NCI-H2196 treated with DMSO at 0.1 percent for 48 hours (cell line): ENCODE results near the gene CTAG1B.
"Not testable (repeated sequence)": the region's sequence is repeated elsewhere in the genome, so short reads cannot be mapped to it uniquely, and the experiment has no call there.

Source experiments
- DNase-seq: peaks from one replicate; lab custom pipeline; 2025; ENCODE audit not compliant: unreplicated experiment; lab: John Stamatoyannopoulos, UW

The CTAG1B gene

DNA sequence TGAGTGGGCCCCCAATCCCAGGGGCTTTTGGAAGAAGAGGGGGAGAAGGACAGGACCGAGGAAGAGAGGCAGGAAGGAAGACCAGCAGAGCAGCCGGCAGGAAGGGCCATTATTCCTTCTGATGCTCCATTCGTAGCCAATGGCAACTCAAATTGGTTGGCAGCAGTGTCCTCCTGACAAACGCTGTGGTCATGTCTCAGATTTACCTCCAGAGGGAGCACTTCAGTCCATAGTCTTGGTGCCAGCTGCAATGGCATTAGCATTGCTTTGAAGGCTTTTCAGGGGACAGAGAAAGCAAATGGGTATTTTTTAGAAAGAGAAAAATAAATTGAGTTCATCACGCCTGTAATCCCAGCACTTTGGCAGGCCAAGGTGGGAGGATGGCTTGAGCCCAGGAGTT, 9.9 kb upstream of the CTAG1B start:
- DNase-seq, result not testable (repeated sequence)

DNA sequence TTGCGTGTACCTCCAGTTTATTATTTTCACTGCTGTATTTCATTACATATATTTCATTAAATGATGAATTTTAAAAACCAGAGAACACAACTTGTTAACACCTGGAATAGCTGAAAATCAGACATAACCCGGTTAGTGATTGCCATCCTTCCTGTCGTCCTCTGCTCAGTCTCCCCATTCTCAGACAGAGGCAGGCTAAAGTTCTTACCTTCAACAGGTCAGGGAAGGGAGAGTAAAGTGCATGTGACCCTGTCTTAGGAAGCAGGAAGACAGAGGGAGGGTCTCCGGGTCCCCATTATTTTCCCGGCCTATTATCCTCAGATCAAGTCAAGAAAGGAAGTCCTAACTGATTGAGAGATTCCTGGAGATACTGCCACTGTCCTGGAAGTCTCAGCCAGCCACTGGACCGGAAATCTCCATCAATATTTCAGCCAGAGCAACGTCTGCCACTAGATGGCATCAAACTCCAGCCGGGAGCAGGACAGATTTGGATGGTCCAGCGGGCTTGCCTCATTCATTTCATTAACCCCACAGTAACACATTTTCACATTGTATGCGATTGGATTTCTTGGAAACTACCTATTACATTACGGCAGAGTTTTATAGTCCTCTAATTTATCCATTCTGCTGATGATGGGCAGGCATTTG, 1.8 kb upstream of the CTAG1B start:
- DNase-seq, result not testable (repeated sequence)

DNA sequence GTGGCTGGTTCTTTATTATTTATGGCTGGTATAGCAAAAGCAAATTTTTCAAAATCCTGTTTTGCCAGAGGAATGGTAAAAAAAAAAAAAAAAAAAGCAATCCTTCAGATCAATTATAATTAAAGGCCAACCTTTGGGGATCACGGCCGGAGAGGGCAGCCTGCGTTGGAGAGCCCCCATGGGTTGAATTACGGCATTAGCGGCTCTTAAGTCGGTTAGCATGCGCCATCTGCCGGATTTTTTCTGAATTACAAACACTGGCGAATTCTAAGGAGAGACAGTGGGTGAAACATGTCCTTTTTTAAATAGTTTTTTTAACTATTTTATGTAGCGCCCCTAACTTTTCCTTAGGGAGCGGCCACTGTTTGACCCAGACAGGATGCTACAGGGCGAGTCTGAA, 5.5 kb downstream of the CTAG1B start:
- not testable (repeated sequence) for DNase-seq

DNA sequence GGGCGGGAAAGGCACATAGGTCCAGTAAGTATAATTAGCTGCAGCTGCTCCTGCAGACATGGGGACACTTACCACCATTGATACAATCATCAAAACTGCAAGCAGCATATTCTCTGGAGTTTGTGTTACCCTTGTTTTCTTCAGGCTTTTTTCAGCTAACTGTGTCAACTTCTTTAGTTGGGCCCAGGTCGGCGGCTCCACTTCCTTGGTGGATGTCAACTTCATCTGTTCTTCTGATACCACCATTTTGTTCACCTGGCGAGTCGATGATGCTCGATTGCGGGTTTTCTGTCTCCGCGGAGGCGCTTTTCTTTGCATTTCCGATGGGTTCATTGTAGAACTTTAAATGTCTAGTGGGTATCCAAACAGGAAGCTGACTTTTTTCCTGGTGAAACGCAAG, 7.9 kb downstream of the CTAG1B start:
- DNase-seq, result not testable (repeated sequence)

DNA sequence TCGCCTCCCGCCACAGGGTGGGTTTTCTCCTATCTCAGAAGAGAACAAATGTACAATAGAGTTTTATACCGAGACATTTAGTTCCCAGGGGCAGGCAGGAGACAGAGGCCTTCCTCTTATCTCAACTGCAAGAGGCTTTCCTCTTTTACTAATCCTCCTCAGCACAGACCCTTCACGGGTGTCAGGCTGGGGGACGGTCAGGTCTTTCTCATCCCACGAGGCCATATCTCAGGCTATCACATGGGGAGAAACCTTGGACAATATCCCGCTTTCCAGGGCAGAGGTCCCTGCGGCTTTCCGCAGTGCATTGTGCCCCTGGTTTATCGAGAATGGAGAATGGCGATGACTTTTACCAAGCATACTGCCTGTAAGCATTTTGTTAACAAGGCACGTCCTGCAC, 10.3 kb downstream of the CTAG1B start:
- DNase-seq, result not testable (repeated sequence)

DNA sequence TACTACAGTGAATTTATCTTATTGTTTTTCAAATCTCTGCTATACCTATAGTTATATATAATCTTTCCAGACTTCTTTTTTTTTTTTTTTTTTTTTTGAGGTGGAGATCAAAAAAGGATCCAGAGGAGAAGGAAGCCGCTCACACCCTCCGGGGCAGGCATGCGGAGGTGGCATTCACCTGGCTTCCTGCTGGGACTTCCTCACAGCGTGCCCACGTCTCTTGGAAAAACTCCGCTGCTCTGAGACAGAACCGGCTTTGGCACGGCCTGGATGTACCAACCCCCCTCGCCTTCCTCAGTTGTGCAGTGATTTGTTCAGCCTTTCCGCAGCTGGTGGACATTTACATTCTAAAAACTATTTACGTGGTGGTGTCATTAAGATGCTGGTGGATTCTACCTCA, 11.1 kb downstream of the CTAG1B start:
- not testable (repeated sequence) for DNase-seq

DNA sequence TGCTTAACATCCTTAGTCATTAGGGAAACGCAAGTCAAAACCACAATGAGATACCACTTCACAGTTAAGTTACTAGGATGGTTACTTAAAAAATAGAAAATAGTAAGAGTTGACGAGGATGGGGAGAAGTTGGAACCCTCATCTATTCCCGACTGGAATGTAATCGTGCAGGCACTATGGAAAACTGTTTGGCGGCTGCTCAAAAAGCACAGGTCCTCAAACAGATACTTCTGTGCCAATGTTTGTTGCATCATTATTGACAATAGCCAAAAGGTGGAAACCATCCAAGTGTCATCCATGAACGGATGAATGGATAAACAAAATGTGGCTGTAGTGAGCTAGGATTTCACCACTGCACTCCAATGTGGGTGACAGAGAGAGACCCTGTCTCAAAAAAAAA, 11.7 kb downstream of the CTAG1B start:
- peak; percentile 7 for DNase-seq

DNA sequence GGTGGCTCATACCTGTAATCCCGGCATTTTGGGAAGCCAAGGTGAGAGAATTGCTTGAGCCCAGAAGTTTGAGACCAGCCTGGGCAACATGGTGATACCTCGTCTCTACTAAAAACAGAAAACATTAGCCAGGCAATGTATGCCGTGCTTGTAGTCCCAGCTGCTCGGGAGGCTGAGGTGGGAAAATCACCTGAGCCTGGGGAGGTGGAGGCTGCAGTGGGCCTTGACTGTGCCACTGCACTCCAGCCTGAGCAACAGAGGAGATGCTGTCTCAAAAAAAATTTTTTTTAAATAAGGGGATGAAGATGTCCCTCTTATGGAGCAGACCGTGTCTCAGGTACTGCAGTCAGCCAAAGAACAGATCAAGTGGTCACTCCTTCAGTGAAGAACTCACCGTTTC, 13.5 kb downstream of the CTAG1B start:
- DNase-seq, result no peak

DNA sequence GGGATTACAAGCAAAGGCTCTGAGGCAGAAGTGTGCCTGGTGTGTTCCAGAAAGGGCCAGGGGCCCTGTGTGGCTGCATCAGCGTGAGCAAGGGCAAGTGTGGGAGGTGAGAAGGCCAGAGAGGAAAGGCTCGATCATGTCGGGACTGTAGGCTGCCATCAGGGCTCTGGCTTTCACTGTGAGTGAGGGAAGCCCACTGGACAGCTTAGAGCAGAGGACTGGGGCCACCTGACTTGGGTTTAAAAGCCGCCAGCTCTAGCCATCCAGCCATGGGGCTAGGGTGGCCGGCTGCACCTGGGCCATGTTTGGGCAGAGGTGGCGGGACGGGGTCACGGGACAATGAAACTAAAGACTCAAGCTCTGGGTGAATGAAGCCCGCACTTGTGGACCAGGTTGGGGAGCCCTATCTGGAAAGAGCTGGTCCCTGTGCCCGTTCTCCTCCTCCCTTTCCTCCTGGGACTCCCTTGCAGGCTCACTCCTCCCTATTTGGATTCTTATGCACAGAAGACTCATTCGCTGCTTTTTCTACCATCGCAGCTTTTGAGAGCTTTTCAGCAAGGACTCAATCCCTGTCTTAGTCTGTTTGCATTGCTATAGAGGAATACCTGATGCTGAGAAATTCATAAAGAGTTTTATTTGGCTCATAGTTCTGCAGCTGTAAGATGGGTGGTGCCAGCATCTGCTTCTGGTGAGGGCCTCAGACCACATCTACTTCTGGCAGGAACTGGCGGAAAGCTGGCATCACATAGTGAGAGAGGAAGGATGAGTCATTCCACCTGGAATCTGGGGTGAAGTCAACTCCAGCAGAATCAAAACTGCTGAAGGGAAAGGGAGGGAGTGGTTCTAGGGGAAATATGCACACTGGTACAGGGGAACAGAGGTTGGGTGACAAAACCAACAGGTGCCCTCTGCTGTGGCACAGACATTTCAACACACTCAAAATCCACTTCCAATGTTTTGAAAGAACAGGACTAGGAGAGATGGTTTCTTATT, 15.3 kb downstream of the CTAG1B start:
- DNase-seq, result no peak

DNA sequence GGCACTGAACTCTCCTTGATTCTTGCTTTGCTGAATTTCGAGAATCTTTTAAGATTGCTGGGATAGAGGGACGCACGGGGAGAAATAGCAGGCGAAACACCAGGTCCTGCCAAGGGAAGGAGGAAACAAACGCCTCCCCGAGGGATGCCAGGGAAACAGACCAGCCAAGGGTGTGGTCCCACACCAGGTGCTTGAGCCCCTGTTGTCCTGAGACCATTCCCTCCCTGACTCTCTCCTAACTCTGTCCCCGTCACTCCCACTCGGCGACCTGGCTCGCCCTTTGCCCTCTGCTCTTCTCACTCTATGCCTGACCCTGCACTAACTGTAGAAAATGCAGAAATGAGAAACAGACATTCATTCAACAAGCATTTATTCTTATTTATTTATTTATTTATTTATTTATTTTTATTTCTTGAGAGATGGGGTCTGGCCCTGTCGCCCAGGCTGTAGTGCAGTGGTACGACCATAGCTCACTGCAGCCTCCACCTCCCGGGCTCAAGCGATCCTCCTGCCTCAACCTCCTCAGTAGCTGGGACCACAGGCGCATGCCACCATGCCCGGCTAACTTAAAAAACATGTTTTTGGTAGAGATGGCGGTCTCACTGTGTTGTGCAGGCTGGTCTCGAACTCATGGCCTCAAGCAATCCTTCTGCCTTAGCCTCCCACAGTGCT, 16.2 kb downstream of the CTAG1B start:
- DNase-seq, result no peak

DNA sequence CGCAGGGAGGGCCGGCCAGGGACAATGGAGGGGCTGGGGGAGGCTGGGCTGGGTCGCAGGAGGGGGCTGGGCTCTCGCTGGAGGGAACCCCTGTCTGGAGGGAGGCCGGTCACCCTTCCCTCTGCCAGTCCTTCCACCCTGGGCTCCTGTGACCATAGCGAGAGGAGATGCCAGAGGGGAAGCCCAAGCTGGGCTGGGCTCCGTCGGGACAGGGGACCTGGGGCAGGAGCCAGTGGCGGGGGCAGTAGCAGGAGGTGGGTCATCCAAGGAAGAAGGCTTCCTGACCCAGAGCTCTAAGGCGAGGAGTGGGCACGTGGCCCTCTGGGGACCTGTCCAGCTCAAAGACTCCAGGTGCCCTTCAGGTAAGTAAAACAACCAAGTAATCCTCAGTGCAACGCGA, 16.9 kb downstream of the CTAG1B start:
- DNase-seq, result no peak

DNA sequence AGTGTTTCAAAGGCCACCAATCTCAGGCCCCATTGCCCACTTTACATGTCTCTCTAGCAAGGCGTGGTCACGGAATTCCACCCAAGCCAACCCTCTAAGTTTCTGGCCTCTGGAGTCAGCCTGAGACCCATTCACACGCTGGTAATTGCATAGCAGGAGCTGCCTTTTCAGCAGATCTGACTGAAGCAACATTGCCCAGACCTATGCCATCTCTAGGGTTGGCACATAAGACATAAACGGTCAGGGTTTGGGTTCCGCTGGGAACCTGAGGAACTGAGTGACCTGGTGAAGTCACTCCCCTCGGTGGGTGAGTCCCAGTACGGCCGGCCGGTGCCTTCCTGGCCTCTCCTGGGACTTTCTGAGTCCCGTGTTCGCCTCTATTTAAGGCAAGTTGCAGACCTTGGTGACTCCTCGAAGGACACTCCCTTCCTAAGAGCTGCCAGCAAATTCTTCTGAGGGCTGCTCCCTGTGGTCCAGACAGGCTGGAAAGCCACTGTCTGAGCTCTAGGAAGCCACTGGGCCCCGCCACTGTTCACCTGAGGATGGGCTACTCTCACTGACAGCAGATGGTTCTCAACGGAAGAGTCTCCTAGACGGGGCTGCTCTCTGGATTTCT, 18.2 kb downstream of the CTAG1B start:
- no peak for DNase-seq

DNA sequence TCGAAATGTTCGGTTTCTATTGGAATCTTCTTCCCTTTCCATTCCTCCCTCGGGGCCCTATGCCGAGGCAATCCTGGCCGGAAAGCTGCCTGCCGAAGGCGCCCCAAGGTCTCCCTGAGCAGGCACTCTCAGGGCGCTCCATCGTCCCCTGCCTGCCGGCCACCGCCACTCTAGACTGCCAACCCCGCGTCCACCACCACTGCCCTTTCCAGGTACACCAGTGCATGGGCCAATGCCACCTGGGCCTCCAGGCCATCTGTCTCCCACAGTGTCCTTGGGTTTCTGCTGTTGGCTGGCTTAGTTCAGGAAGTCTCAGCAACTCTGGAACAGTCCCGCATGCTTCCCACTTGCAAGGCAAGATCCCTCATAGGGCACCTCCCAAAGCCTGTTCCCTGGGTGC, 19.6 kb downstream of the CTAG1B start:
- no peak for DNase-seq

DNA sequence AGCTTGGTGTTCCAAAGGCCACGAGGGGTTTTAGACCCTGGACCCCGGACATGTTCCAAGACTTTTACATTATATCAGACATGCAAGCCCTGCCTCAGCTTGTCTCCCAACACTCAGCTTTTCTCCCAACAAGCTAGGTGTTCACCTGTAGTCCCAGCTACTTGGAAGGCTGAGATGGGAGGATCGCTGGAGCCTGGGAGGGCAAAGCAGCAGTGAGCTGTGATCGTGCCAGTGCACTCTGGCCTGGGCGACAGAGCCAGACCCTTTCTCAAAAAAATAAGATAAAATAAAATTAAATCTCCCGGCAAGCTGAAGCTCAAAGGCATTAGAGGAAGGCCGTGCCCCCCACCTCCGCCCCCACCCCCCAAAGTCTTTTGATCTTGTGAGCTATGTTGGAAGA, 20.4 kb downstream of the CTAG1B start:
- no peak for DNase-seq

DNA sequence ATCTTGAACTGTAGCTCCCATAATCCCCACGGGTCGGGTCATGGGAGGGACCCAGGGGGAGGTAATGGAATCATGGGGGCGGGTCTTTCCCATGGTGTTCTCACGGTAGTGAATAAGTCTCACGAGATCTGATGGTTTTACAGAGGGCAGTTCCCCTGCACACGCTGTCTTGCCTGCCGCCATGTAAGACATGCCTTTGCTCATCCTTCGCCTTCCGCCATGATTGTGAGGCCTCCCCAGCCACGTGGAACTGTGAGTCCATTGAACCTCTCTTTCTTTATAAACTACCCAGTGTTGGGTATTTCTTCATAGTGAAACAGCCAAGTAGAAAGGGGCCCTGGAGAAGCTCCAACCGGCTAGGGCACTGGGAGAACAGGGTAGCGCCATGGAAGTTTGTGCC, 21.9 kb downstream of the CTAG1B start:
- DNase-seq, result no peak

DNA sequence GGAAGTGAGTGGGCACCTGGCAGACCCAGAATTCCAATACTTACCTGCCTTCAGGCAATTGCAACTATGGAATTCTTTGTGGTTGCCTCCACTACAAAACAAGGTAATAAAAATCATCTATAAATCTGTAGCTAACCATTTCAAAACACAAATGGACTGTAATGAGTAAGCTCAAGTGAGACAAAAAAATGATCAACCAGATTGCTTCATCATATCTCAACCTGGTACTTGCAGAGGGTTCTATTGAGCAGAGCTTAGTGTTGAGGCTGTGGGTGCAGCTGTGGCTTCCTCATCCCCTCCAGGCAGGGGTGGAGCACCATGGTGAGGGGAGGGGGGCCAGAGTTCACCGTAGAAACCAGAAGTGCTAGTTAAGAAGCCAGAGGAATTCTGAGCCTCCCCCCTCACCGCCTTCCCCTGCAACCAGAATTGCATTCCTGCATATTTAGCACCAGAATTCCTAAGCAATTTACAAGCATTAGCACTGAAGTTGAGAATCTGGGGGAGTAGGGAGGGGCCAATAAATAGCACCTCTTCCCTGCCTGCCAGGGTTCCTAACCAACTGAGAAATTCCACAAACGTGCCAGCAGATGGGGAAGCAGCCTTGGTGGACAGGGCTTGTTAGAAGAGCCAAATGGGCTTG, 22.7 kb downstream of the CTAG1B start:
- no peak for DNase-seq

DNA sequence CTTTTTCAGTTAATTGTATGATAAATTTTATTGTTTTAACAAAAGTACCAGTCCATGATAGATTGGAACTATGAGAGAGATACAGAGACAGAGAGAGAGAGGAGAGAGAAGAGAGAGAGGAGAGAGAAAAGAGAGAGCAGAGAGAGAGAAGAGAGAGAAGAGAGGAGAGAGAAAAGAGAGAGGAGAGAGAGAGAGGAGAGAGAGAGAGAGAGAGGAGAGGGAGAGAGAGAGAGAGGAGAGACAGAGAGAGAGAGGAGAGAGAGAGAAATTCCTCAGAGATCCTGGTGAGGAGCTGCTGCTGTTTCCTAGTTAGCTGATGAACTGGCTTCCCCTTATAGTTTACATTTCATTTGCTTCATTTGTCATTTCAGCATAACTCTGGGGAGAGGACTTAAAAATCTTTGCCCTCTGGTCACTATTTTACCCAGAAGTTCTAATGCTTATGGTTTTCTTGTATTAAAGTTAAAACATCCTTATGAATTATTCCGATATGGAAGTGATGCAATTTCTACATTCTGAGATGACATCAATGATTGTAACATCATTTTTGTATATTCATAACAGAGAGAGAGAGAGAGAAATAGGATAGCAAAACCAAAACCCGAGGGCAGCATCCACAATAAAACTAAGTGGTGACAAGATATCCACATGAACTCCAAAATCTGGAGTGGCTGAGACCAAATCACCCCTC, 23.4 kb downstream of the CTAG1B start:
- DNase-seq, result no peak

DNA sequence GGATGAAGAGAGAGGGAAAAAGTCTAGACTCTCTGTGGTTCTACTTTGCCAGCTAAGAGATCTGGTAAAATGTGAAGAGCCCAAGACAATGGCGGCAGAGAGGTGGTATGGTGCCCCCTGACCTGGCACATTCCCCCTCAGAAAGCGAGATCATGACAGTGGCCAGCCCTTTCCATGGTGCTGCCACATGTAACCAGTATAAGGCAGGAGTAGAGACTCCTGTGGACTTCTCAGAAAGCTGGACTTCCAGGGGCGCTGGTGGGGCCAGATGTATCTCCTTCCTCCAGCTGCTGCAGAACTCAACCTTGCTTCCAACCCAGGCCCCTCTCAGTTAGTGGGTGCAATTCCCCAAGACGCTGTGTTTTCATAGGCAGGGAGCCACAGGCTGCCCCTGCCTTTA, 24.6 kb downstream of the CTAG1B start:
- no peak for DNase-seq

DNA sequence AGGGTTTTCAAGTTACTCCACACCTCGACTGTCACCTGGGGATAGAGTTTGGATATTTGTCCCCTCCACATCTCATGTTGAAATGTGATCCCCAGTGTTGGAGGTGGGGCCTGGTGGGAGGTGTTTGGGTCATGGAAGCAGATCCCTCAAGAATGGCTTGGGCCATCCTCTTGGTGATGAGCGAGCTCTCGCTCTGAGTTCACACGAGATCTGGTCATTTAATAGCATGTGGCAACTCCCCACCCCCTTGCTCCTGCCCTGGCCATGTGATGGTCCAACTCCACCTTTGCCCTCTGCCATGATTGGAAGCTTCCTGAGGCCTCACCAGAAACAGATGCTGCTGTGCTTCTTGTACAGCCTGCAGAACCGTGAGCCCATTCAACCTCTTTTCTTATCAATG, 25.9 kb downstream of the CTAG1B start:
- DNase-seq, result no peak

DNA sequence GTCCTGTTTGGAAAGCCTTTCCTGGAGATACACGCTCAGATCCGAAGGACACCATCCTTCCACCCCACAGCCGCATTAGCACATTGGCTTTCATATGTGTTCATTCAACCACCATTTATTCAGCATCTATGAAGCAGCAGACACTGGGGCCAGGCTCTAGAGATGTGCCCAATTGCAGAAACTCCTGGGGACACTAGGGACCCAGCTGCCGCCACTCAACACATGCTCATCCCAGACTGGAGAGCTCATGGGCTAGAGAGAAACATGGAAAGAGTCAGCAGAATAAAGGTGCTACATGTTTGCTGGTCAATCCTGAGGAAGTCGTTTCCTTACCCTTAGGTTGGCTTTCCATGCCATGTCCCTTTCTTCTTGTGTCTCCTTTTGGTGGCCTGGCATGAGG, 26.6 kb downstream of the CTAG1B start:
- no peak for DNase-seq
